IPS DF 4.7 (cell line): ENCODE data around the gene AKR1B15.
"Not testable (repeated sequence)": the region's sequence is repeated elsewhere in the genome, so short reads cannot be mapped to it uniquely, and the experiment has no call there.

Experiments
- DNase-seq: peaks from one replicate; pipeline ENCODE4 v3.0.0-alpha.2; 2013; ENCODE audit warnings: low spot score; ENCODE audit errors: extremely low read depth

AKR1B15 gene

DNA sequence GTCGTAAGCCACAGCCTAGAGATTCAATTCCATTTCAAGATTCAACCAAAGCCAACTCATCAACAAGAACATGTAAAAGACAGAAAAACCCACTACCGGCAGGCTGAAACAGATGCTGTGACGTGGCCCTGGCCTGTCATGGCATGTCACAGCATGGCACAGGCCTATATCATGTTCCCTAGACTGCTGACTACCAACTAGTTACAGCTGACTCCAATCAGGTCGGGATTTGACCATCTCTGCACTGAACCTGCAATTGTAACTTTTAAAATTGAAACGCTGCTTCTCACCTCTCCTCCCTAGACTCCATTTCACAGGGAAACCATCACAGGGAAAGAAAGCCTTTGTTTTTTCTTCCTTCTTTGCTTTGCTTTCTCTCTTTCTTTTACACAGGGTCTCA lies 12.7 kb downstream of the AKR1B15 start:
- not testable (repeated sequence) for DNase-seq

DNA sequence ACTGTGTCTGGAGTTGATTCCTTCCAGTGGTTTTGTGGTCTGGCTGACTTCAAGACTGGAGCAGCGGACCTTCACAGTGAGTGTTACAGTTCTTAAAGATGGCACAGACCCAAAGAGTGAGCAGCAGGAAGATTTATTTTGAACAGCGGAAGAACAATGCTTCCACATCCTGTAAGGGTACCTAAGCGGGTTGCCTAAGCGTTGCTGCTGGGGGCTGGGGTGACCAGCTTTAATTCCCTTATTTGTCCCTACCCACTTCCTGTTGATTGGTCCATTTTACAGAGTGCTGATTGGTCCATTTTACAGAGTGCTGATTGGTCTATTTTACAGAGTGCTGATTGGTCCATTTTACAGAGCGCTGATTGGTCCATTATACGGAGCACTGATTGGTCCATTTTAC lies 13.2 kb downstream of the AKR1B15 start:
- no peak for DNase-seq

DNA sequence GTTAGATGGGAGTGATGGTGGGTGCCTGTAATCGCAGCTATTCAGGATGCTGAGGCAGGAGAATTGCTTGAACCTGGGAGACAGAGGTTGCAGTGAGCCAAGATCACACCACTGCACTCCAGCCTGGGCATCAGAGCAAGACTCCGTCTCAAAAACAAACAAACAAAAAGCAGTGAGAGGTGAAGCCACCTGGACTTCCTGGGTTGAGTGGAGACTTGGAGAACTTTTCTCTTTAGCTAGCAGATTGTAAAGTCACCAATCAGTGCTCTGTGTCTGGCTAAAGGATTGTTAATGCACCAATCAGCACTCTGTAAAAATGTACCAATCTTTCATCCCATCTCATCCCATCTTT lies 14.5 kb downstream of the AKR1B15 start:
- not testable (repeated sequence) for DNase-seq

DNA sequence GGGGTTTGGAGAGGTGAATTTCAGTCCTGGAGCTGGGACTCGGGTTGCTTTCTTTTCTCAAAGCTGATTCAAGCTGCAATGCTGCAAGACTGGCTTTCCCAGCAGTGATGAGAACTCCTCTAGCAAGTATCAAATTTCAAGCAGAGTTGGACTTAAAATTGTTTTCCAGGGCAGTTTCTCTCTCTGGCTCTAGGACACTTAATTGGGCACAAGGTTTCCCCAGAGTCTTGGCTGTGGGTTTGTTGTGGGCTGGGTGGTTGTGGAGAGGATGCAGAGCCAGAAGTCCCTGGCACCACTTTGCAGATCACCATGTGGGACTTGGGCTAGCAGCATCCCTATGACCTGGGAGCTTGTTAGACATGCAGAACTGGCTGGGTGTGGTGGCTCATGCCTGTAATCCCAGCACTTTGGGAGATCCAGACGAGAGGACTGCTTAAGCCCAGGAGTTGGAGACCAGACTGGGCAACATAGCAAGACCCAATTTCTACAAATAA lies 16.8 kb downstream of the AKR1B15 start:
- DNase-seq: no peak

DNA sequence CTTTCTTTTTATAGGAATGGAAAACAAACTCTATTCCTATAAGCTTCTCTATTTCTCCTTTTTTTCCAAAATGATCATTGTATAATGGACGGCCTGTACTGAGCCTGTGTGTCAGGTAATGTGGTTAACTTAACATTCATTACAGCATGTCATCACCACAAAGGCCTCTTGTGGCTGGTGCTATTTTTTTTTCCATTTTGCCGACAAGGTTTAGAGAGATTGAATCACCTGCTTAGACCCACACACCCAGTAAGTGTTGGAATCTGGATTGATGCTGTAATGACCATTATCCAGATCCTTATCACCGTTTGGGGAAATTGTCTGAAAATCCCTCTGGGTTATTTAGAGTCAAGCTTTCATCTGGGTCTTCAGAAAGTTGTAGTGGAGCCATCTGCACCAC lies 18.5 kb downstream of the AKR1B15 start:
- DNase-seq: no peak

DNA sequence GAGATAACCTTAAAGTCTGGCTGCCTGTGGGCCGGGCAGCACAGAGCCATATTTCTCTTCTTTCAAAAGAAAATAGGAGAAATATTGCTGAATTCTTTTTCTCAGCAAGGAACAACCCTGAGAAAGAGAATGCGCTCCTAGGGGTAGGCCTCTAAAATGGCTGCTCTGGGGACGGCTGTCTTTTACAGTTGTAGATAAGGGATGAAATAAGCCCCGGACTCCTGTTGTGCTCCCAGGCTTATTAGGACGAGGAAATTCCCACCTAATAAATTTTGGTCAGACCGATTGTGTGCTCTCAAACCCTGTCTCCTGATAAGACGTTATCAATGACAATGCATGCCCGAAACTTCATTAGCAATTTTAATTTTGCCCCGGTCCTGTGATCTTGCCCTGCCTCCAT lies 21.1 kb downstream of the AKR1B15 start:
- DNase-seq: not testable (repeated sequence)

DNA sequence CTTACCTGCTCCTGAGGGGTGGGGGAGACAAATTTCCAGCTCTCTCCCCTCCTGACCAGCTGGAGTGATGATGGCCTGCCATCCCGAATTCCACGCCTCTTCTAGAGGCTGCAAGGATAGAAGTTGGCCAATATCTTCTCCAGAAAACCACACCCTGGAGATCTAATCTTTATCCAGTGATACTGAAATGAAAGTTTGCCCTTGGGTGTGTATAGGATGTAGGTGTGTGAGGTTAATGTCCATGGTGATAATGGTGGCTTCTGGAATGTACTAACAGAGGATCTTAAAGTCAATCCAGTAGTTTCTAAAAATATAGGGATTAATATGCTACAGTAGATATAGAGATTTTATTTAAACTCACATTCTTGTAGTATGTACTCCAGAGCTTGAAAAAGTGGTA lies 22.2 kb downstream of the AKR1B15 start:
- no peak for DNase-seq

DNA sequence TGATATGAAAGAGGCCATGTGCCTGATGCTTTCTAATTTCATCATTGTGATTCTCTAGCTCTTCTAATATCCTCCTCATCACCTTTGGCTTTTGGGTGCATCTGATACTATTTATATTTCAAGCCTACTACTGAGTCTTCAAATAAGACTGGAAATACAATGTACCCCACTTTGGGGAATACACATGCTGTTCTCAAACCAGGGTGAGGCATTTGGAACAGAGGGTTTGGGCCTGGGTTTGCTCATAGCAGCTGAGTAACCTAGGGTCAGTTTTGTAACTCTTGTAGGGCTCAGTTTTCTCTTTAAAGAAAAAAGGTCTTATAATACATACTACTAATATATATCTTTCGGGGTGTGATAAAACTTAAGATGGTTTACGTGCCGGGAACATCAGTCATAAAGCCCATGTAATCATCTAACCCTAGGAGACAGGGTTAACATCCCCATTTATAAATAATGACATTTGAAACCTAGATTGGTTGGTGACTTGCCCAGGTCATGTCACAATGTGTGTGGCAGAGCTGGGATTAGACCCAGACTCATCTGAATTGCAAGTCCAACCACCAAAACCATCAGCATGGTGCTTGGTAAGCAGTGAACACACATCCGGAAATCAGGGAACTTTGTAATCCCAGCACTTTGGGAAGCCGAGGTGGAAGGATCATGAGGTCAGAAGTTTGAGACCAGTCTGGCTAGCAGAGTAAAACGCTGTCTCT lies 23.0 kb downstream of the AKR1B15 start:
- DNase-seq: no peak

DNA sequence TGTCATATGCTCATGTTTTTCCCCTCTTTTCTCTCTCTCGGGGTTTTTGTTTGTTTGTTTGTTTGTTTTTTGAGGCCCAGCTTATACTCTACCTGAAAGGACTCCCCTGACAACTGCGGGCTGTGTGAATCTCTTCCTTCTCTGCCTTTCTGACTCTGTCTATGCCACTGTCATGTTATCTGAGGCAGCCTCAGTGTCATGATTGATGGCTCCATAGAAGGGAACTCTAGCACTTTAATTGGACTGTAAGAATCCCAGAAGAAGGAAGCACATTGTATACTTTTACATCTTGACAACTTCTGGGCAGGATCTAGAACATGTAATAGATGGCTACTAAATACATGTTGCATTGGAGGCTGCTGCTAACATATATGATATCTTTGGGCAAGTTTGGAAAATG lies 25.4 kb downstream of the AKR1B15 start:
- DNase-seq: no peak

DNA sequence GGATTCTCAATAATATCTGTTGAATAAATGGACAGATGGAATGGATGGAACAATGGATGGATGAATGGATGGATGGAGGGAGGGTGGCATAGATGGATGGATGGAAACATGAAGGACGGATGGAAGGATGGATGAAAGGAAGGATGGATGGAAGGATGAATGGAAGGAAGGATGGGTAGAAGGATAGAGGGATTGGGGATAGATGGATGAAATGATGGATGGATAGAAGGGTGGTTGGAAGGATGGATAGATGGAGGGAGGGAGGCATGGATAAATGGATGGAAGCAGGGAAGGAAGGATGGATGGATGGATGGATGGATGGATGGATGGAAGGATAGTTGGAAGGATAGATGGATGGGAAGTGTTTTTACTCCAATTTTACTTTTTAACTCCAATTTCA lies 35.4 kb downstream of the AKR1B15 start:
- no peak for DNase-seq

DNA sequence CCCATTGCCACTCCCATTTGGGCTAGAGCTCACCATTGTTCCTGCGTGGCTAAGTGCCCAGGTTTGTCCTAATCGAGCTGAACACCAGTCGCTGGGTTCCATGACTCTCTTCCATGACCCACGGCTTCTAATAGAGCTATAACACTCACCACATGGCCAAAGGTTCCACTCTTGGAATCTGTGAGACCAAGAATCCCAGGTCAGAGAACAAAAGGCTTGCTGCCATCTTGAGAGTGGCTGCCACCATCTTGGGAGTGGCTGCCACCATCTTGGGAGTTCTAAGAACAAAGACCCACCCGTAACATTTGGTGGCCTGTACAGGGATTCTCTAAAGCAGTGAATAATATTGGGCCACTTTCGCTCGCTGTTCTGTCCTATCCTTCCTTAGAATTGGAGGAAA lies 37.0 kb downstream of the AKR1B15 start:
- DNase-seq: no peak

DNA sequence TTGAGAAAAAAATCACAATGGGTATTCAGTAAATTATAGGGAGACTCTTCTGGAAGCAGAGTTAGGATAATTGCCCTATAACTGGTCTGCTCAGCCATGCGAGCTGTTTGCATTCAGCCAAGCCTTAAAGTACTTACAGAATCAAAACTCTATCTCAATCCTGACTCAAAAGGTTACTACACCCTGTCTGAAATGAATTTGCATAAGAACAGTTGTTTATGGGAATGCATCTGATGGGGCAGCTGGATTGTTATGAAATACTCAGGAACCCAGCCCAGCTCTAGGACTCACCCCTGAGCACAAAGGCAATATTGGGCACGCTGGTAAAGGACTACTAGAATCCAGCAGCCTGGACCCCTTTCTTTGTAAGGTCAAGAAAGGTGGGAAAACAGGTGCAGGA lies 38.8 kb downstream of the AKR1B15 start:
- no peak for DNase-seq

DNA sequence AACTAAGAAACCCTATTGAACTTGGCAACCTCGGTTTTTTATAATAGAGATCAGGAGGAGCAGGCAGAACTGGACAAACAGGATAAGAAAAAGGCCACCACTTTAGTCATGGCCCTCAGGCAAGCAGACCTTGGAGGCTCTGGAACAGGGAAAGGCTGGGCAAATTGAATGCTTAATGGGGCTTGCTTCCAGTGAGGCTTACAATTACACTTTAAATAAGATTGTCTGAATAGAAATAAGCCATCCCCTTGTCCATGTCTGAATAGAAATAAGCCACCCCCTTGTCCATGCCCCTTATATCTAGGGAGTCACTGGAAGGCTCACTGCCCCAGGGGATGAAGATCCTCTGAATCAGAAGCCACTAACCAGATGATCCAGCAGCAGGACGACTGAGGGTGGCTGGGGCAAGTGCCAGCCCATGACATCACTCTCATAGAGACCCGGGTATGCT lies 40.6 kb downstream of the AKR1B15 start:
- no peak for DNase-seq

DNA sequence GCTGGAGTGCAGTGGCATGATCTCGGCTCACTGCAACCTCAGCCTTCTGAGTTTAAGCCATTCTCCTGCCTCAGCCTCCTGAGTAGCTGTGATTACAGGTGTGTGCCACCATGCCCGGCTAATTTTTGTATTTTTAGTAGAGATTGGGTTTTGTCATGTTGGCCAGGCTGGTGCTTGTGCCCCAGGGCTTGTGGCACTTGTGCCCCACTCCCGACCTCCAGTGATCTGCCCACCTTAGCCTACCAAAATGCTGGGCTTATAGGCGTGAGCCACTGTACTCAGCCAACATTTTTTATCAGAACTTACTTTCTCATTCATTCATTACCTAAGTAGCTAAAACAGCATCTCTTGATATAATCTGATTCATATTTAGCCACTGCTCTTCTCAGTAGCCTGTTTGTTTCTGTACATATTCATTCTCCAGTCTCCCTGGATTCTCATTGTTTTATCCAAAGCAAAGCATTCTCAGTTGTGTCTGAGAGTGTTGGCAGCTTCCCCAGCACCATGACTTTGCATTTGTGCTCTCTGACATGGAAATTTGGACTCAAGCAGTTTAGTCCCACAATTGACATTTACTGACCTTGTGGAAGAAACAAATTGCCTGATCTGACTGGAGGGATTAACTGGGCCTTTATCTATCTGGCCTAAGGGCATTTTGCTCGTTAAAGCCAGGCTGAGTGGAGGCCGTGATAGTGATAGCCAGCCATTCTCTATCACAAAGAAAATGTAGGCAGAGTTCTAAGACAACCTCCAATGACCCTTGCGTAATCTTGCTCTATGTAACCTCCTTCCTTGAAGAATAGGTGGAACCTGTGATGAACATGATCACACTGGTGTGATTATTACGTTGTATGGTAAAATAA lies 44.9 kb downstream of the AKR1B15 start:
- no peak for DNase-seq

DNA sequence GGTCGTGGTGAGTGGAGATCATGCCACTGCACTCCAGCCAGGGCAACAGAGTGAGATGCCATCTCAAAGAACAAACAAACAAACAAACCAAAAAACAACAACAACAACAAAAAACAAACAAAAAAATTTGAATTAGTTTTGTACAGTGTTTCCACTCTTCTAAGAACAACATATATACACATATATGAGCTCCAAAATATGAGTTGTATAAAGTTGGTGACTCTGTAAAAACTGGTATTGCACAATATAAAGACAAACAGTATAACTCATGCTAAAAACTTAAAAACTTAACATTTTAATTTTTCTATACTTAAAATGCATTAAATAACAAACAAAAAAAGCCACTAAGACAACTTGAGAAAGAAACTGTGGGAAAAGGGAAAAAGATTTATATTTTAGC lies 46.0 kb downstream of the AKR1B15 start:
- no peak for DNase-seq

DNA sequence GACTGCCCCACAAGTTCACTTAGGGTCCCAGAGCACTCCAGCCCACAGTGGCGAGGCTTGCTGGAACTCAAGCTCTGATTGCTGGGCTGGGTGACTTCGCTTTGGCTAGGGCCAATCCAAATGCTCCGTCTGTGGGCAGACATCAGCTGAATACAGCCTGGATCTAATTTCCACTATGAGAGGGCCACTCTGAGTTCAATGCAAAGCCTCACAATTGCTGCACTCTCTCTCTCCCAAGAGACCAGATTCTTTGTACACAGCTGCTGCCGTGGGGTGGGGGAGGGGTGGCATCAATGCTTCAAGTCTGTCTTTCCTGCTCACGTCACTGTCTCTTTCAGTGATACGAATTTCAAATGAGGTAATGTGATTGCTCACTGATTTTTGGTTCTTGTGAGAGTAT lies 50.5 kb downstream of the AKR1B15 start:
- no peak for DNase-seq

DNA sequence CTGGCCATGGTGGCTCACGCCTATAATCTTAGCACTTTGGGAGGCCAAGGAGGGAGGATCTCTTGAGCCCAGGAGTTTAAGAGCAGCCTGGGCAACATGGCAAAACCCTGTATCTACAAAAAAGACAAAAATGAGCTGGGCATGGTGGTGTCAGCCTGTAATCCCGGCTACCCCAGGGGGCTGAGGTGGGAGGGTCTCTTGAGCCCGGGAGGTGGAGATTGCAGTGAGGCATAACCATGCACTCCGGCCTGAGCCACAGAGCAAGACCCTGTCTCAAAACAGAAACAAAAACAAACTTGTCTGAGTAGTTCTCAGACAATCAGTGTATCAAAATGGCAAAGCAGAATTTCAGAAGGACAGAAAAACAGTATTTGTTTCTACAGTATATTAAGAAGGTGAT lies 52.5 kb downstream of the AKR1B15 start:
- no peak for DNase-seq

DNA sequence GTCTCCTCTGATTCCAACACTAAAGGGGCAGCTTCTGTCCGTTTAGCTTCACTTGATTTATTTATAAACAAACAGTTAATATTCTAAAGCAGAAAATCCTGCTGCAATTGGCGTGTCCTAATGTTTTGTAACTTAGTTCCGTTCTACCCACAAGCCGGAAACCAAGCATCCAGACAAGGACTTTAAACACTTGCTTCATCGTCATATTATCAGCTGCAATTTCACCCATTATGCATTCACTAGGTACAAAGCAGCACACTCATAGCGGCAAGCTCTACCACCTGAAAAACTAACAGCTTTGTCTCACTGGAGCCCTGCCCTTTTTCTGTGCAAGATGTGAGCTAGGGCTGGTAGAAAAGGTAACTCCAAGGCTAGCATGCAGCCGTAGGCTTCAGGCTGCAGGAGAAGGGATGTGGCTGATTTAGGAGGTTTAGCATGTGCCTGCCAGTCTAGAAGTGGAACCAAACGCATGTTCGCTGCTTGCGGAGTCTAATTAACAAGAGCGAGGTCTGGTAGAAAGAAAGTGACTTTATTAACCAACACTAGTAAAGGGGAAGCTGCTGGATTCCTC lies 54.1 kb downstream of the AKR1B15 start:
- no peak for DNase-seq

DNA sequence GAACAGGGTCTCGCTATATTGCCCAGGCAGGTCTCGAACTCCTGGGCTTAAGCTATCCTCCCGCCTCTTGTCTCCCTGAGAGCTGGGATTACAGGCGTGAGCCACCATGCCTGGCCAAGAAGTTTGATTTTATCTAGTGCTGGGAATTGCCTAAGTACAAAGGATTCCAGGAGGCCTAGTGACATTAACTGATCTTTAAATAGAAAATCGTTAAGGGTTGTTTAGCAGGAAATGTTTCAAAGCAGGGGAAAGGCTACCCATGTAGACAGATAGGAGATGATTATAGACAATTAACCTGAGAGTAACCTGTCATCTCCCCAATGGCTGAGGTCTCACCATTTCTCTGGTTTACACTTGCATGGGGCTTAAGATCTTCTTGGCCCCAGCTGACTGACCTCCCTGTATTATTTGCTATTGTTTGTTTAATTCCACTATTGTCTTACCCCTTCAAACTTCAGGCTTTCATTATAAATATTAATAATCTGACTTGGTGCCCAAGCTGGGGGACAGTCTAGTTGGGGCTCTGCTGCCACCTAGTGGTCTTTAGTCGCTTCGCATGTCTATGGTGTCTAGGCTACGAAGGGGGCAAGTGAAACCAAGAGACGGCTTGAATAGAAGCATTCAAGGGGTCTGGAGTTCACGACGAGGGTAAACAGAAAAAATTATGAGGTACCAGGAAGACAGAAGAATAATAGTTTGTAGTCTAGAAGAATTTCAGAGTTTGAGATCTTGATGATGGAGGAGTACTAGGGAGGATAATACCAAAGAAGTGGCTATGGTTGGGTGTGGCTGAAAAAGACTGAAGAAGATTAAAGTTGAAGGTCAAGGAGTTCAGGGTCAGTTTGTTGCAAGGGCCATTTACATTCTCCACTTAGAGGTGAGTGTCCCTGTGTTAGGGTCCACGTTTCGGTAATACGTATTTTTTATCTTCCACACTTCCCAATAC lies 57.3 kb downstream of the AKR1B15 start:
- DNase-seq: peak; percentile 16

DNA sequence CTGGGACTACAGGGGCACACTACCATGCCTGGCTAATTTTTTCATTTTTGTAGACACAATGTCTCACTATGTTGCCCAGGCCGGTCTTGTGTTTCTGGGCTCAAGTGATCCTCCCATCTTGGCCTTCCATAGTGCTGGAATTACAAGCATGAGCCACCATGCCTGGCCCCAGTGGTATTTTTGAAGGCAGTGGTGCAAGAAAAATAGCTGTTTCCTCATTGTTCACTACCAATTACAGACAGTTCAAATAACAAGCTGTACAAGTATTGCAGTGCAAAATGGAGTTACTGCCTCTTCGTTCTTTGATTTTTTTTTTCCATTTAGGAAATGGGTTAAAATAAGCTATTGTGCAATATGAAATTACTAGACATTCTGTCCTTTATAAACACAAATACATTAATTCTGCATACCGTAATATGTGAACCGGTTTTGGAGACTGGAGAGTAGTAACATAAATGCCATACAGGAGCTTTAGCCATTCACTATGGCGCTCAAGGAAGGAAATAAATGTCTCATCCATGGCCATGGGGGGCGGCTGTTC lies 62.8 kb downstream of the AKR1B15 start:
- DNase-seq: no peak

DNA sequence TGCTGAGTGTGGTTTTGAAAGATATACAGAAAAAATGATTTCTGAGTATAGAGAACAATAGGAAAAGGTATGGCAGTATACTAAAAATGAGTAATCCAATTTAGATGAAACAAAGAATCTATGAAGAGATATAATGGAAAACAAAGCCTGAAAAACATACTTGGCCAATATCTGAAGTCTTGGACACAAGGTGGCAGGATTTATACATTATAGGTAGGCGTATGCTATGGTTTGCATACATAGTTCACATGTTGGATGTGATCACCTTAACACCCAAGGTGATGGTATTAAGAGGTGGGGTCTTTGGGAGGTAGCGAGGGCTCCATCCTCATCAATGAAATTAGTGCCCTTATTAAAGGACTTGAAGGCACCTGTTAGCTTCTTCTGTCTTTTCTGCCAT lies 63.3 kb downstream of the AKR1B15 start:
- no peak for DNase-seq
